HG03442 (cell line): Measurements from ENCODE around the gene ATR.
A peak's percentile ranks its signal among the peaks of the same experiment; 100 is the strongest.

Source experiments
- ATAC-seq: cut with Tn5 transposase; IDR thresholded peaks from one replicate; pipeline ENCODE4 v1.9.1; 2021; ENCODE audit warnings: mild to moderate bottlenecking, moderate library complexity; ENCODE audit not compliant: unreplicated experiment

Gene ATR

GRCh38 chr3:142534543-142534942 is 44.0 kb downstream of the ATR start:
- no peak for ATAC-seq

DNA sequence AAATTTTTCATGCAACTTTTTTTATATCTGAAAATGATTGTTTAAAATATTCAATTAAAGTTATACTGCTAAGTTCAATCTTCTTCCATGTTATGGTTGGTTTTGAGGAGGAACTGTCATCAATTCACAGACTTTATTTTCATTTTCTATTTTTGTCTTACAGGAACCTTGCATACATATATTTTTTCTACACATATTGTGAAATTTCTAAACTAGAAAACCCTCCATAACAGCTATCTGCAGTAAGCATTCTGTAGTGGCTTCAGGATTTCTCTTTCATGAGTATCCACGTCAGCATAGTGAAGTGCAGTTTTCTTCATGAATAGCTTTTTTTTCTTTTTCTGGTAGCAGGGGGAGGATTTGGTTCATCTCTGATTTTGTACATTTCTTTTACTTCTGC is 48.2 kb downstream of the ATR start:
- no peak for ATAC-seq

DNA sequence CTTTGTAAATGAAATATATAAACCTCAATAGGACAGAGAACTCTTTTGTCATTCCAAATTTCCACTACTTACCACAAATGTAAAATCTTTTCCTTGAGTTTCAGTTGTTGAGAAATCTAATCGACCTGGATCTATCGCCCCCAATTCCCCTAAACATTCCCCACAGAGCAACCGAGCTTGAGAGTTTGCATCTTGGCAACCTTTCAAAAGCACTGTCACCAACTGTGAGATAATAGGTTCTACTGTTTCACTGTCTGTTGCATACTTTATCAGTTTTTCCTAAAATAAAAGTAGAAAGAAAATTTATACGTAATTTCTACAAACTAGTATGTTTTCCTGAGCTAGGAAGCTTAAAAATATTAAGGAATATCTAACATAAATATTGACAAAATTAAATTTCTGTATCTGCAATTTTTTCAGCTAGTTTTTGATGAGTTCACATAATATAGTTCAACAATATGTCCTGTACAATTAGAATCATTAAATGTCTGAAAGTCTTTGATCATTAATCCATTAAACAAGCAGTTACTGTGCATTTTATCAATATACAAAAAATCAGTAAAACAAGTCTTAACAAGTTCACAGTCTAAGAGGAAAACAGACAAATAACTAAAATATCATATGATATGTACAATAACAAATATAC is 54.5 kb downstream of the ATR start:
- ATAC-seq: no peak

GRCh38 chr3:142509079-142509478 is 69.5 kb downstream of the ATR start:
- ATAC-seq: no peak

- ATAC-seq: no peak
Observed at GRCh38 chr3:142507241-142507640, 71.3 kb downstream of the ATR start.

DNA sequence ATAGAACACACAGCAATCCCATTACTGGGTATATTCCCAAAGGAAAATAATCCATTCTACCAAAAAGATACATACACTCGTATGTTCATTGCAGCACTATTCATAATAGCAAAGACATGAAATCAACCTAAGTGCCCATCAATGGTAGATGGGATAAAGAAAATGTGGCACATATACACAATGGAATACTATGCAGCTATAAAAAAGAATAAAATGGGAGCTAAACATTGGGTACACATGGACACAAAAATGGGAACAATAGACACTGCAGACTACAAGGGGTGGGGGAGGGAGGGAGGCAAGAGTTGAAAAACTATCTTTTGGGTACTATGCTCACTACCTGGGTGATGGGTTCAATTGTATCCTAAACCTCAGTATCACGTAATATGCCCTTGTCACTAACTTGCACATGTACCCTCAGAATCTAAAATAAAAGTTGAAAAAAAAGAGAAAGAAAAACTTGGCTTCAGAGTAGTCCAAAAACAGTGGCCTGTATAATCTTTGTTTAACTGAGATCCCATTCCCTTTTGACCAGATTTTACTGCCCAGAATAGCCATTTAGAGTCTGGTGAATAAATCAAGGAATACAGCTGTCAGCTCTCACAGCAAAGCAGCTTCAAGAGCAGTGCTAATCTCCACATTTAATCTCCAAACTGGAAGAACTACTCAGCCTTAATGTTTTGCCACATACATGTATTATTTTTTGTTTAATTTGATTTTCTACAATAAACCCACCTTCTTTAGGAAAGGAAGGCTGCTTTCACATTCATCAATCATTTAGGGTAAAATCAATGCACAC is 76.1 kb downstream of the ATR start:
- ATAC-seq: no peak

GRCh38 chr3:142501004-142501926 is 77.3 kb downstream of the ATR start:
- no peak for ATAC-seq

- no peak for ATAC-seq
Observed at GRCh38 chr3:142500211-142500610, 78.3 kb downstream of the ATR start.

DNA sequence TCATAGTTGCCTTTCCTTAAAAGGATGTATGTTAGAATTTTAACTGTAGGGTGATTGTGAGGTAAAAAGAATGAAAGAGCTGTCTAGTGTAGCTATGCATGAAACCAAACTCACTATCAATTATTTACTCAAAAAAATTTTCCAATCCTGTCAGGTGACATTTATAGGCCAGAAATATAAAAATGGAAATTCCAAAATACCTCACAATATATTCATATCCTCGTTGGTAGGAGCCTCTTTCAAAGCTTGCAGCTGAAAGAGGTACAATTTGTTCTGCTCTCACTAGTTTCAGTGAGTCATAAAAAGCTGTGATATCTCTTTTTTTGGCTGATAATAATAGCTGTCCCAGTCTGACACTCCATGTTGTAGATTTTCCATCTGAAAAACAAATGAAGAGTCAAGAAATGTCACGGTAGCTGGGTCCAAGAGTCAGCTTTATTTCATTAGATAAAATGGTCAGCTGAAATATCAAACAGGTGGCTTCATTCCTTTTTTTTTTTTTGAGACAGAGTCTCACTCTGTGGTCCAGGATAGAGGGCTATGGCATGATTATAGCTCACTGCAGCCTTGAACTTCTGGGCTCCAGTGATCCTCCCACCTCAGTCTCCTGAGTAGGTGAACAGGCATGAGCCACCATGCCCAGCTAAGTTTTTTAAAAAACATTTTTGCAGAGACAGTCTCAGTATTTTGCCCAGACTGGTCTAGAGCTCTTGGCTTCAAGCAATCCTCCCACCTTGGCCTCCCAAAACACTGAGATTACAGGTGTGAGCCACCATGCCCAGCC is 79.9 kb downstream of the ATR start:
- ATAC-seq: peak; percentile 77

- no peak for ATAC-seq
Observed at GRCh38 chr3:142497729-142498128, 80.8 kb downstream of the ATR start.

- no peak for ATAC-seq
Observed at GRCh38 chr3:142495103-142495502, 83.4 kb downstream of the ATR start.

DNA sequence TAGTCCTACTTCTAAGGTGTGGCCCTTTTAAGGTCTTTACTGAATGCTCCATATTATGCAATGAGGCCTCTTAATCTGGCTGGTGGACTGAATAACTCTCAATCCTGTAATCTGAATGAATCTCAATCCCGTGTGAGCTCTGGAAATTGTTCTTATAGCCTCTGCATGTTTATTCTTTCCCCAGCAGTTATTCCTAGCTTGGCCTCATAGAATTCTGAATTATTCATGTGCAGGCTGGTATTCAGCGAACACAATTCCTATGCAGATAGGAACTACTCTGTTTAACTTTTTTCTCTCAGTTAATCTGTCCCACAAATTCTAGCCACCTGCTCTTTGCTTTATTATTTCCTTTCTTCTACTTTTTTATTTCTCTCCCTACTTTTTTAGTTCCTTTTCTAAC is 86.3 kb downstream of the ATR start:
- ATAC-seq: no peak

- no peak for ATAC-seq
Observed at GRCh38 chr3:142489572-142490323, 88.8 kb downstream of the ATR start.

DNA sequence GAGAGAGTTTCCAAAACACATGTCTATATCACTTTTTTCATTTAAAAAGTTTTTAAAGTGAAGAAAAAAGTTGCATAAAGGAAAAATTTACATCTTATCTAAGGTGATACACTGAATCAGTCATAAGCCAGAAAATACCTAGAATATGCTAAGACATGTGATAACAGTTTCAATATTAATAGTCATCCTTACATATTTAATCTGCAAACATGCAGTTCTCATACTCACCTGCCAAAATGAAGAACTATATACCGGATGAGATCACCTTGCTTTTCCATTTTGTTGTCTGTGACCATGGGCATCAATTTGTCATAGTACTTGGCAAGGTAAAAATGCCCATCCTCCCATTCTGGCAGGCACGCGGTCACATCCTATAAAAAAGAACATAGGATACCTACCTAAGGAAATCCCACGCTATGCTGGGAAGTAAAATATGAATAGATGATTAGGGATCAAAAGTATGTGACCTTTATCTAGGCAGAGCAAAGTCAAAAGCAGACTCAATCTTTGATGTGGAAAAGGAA is 93.6 kb downstream of the ATR start:
- no peak for ATAC-seq

DNA sequence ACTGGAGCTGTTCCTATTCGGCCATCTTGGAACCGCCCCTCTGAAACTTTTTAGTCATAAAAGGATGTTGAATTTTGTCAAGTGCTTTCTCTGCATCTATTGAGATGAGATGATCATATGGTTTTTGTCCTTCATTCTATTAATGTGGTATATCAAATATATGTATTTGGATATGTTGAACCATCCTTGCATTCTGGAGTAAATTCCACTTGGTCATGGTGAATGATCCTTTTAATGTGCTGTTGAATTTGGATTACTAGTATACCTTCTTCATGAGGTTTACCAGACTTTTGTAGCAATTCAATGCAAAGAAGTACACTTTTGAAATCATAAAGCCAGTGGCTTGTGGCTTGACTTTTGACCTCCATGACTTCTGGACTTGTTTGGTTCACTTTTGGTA is 97.3 kb downstream of the ATR start:
- no peak for ATAC-seq

GRCh38 chr3:142470826-142471225 is 107.7 kb downstream of the ATR start:
- no peak for ATAC-seq

- no peak for ATAC-seq
Observed at GRCh38 chr3:142468456-142468855, 110.1 kb downstream of the ATR start.

GRCh38 chr3:142467768-142468167 is 110.8 kb downstream of the ATR start:
- ATAC-seq: no peak

DNA sequence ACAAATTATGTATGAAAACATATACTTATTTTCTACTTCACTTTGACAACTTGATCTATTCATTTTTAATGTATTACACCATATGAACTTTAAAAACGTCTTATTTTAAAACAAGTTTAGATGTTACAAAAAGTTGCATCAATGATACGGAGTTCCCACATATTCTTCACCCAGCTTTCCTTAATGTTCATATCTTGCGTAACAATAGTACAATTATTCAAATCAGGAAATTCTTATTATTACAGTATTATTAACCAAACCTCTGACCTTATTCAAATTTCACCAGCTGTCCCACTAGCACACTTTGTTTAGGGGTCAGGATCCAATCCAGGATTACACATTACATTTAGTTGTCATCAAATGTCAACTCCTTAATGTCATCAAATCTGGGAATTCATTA is 117.8 kb downstream of the ATR start:
- ATAC-seq: no peak

- no peak for ATAC-seq
Observed at GRCh38 chr3:142459929-142460328, 118.6 kb downstream of the ATR start.
